ENCODE data around the gene ZBBX.
A peak's percentile ranks its signal among the peaks of the same experiment; 100 is the strongest.

Gene ZBBX

GRCh38 chr3:167304077-167304476 is 76.0 kb downstream of the ZBBX start:
- no peak for FAIRE-seq

- FAIRE-seq = no peak
These were observed 77.4 kb downstream of the ZBBX start for GRCh38 chr3:167302678-167303077.

DNA sequence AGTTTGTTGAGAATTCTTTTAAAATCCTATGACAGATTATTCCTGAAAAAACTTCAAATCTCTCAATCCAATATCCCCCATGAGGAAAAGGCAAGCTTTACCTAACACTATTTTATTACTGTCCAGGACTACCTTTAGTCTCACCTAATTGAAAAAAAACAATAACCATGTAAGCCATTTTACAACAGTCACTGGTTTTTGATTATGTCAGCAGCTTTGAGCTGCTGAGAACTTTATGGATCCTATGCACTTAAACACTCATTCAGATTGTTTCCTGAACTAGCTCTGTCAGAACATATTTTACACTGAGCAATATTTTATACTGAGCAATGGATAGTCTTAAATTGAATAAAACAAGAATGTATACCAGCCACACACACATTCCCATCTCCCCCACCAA is 79.9 kb downstream of the ZBBX start:
- FAIRE-seq = no peak

DNA sequence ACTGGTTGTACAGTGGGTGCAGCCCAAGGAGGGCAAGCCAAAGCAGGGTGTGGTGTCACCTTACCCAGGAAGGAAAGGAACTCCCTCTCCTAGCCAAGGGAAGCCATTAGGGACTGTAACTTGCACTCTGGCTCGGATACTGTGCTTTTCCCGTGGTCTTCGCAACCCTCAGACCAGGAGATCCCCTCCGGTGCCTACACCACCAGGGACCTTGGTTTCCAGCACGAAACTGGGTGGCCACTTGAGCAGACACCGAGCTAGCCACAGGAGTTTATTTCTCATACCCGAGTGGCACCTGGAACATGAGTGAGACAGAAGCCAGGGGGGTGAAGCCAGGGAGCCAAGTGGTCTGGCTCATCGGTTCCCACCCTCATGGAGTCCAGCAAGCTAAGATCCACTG is 90.7 kb downstream of the ZBBX start:
- no peak for FAIRE-seq

DNA sequence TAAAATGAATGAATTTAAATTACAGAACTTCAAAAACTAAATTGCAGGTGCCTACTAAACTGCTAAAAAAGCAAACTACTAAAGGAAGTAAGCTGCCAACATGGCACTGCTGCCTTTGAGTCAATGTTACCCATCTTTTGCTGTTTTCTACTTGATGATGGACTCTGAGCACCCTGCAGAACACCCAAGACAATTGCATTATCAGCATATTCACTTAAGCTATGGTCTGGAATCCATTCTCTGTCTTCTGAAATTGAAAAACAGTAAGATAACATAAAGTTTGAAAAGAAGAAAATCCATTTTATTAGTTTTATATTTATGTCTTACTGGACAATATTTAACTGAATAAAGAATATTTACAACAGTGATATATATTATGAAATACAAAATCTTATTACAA is 91.4 kb downstream of the ZBBX start:
- peak; percentile 76 for FAIRE-seq

GRCh38 chr3:167287308-167287707 is 92.8 kb downstream of the ZBBX start:
- FAIRE-seq = no peak

GRCh38 chr3:167274141-167274874 is 105.8 kb downstream of the ZBBX start:
- FAIRE-seq = no peak

DNA sequence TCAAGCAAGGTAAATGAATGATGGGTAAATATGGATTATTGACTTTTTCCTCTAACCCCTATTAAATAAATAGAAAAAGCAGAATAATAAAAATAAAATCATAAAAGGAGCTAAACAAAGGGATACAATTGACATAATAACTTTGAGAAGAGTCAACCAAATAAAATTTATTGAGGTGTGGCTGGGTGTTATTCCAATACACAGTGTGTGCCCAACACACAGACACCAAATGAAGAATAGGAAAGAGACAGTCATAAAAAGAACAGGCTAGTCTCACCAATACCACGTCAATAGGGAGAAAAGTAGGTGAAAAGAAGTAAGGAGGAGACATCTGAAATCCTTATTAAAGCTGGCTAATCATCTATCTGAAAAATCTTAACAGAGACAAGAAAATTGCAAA is 127.1 kb downstream of the ZBBX start:
- no peak for FAIRE-seq

- FAIRE-seq = no peak
These were observed 128.4 kb downstream of the ZBBX start for GRCh38 chr3:167251678-167252077.

DNA sequence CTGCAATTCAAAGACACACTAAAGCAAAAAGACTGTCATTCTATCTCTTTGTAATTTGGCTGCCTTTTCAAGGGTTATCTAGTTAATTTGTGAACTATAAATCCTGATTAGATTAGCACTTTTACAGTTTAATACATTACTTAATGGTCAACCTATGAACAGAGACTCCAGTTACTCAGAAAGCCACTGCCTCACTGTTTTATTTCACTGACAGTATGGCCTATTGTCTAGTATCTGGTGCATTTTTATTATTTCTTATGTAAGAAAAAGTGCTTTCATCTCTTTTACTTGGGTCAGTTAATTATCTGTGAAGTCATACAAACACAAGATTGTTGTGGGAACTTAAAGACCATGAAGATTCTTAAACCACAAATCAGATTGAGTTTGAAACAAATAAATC is 133.8 kb downstream of the ZBBX start:
- FAIRE-seq = no peak

DNA sequence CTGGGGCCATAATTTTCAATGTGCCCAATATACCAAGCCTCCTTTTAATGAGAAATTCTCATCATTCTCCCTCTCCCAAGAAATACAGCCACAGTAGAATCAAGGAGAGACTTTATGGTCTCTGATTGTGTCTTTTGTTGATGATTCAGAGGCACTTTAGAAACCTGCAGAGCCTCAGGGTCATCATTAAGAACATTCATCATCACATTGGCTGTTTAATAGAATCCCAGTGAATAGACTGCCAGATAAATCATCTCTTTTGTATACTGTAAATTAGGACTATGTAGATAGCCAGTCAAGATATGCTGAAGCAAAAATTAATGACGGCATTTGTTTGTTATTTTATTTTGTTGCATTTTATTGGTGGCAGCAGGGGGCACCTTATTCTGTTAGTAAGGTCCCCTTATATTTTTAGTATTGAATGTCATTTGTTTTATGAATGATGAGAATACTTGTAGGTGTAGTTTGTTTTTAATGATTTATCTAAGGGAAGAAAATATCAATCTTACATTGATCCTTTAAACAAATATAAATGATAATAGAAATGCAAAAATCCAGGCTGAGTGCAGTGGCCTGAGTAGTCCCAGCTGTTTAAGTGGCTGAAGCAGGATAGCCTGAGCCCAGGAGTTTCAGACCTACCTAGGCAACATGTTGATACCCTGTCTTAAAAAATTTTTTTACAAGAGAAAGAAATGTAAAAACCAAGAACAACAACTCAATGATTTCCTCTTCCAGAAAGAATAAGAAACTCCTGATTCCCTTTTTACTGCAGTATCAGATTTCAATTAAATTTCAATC is 138.8 kb downstream of the ZBBX start:
- FAIRE-seq = no peak

- no peak for FAIRE-seq
These were observed 152.0 kb downstream of the ZBBX start for GRCh38 chr3:167228135-167228534.

DNA sequence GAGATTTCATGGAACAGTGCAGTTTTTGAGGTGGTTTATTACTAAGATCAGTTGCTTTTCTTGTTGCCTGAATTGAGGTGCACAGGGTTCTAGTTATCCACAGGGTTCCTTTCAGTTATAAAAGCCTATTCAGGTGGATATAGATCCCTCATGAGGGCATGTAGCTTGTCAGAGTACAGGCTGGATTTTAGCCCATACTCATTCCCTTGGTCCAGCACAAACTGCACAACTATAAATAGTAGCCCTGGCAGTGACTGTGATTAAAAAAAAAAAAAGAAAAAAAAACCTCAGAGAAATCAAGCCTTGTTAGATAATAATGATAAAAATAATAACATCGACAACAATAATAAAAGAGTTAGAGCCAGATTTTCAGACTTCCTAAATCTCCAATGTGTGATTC is 154.3 kb downstream of the ZBBX start:
- no peak for FAIRE-seq

GRCh38 chr3:167209011-167209410 is 171.1 kb downstream of the ZBBX start:
- FAIRE-seq = no peak

DNA sequence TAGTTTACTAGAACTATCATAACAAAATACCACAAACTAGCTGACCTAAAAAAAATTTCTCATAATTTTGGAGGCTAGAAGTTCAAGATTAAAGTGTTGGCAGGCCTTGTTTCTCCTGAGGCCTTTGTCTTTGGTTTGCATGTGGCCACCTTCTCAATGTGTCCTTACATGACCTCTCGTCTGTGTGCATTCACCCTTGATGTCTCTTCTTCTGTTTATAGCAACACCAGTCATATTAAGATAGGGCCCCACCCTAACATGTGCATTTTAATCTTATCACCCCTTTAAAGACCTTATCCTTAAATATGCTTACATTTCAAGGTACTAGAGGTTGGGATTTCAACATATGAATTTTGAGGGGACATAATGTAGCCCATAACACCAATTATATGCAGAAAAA is 177.0 kb downstream of the ZBBX start:
- no peak for FAIRE-seq

DNA sequence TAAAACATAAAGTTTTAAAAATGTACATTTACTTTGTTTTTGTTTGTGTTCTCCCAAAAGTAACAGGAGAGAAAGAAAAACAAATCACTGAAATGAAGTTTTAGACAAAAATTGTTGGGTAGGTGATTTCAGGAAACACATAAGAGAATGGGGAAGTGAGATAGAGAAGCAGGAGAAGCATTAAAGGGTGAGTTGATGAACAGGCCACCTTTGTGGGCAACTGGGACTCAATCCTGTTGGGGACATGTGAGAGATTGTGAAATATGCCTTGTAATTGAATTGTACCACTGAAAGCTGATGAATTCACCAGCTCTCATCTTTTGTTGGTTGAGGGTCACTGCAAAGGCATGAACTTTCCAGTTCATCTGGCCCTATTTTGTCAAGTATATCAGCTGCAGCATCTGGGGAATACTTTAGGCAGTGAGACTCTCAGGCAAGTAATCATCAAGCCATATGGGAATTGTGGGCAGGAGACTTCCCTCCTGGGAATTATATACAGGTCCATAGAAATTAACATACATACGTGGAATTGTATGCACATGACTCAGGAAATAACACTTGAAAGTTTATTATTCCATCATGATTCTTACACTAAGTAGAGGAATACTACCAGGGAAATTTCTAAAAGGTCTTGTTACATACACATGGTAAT is 181.0 kb downstream of the ZBBX start:
- no peak for FAIRE-seq

Measured in colon (tissue), 2 donors.